HepG2 (cell line): ENCODE results near the gene TMEM269.

Source experiments
- ASH2L ChIP-seq: fragments of 300-600, 200-600 bp; sonication (generic); IDR thresholded peaks from 2 replicates; pipeline ENCODE4 v1.7.0; 2017; ENCODE audit warnings: low read depth, mild to moderate bottlenecking, moderate library complexity, mixed read lengths, low read length; ENCODE audit not compliant: insufficient read length
- EZH2 ChIP-seq: conservative IDR thresholded peaks from 2 replicates; pipeline ENCODE4 v1.6.1; 2012; ENCODE audit warnings: mild to moderate bottlenecking, low read depth, low read length, moderate library complexity
- HNF4G ChIP-seq, 2 experiments: sonication (generic) in 1 of 2; formaldehyde crosslinking in 1 of 2; IDR thresholded peaks; 2 replicates each; pipeline versions ENCODE4 v1.4.0 to v1.6.1; 2011 to 2020; ENCODE audit warnings: borderline replicate concordance in 2 of 2, low read depth in 2 of 2, mild to moderate bottlenecking in 2 of 2, low read length in 1 of 2, missing genetic modification reagents in 1 of 2, moderate library complexity in 1 of 2
- SALL2 ChIP-seq: sonication (generic); formaldehyde crosslinking; IDR thresholded peaks from 2 replicates; pipeline ENCODE4 v1.8.1; 2023; ENCODE audit warnings: mild to moderate bottlenecking, missing genetic modification reagents, inconsistent platforms
- SP1 ChIP-seq, 2 experiments: fragments of 450-650 bp in 1 of 2; sonication (generic) in 1 of 2; formaldehyde crosslinking in 1 of 2; IDR thresholded peaks; 2 replicates each; pipeline versions ENCODE4 v1.4.0 to v1.6.1; 2016 to 2020; ENCODE audit warnings: missing genetic modification reagents in 1 of 2
- TBL1XR1 ChIP-seq: fragments of 150-350 bp; IDR thresholded peaks from 2 replicates; pipeline ENCODE4 v1.6.1; 2014; ENCODE audit warnings: borderline replicate concordance, low read length; ENCODE audit not compliant: partially characterized antibody
- ZNF510 ChIP-seq: sonication (generic); formaldehyde crosslinking; IDR thresholded peaks from 2 replicates; pipeline ENCODE4 v1.4.0; 2020; ENCODE audit warnings: low read depth, mild to moderate bottlenecking, missing genetic modification reagents
- ZNF879 ChIP-seq: sonication (generic); formaldehyde crosslinking; IDR thresholded peaks from 2 replicates; pipeline ENCODE4 v1.8.1; 2023; ENCODE audit warnings: missing genetic modification reagents
- TF ChIP-seq, protein P1 (sequence below): IDR thresholded peaks from 2 replicates; pipeline ENCODE4 v1.6.1; 2012; ENCODE audit warnings: low read length, improper control_type of control experiment
- TF ChIP-seq, protein P2 (sequence below): sonication (generic); formaldehyde crosslinking; IDR thresholded peaks from 2 replicates; pipeline ENCODE4 v1.4.0; 2020; ENCODE audit warnings: missing genetic modification reagents, borderline replicate concordance

DNA sequence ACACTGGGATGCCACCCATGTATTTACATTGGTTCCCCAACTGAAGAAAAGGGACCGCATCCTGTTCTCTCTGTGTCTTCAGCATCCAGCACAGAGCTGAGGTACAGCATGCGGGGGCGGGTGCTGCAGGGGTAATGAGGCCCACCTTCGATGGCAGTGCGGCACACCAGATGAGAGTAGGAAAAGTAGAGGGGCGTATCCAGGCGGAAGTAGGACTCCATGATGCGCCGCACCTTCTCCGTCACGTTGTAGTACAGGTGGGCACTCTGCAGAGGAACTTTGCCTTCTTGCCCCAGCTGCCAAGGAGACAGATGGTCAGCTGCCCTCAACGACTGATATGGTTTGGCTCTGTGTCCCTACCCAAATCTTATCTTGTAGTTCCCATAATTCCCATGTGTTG lies 34.8 kb upstream of the TMEM269 start:
- TF ChIP-seq ZNF510 (CRISPR knock-in tag) = no peak
- TF ChIP-seq TBL1XR1 = no peak
- TF ChIP-seq EZH2 = no peak
- no peak for TF ChIP-seq HNF4G (IDR thresholded peaks at IDR 0.05; ENCODE audit: borderline replicate concordance, low read depth, low read length)
- no peak for TF ChIP-seq HNF4G (CRISPR knock-in tag; IDR thresholded peaks at IDR 0.05; ENCODE audit: borderline replicate concordance, low read depth)
- TF ChIP-seq, protein P1, sequence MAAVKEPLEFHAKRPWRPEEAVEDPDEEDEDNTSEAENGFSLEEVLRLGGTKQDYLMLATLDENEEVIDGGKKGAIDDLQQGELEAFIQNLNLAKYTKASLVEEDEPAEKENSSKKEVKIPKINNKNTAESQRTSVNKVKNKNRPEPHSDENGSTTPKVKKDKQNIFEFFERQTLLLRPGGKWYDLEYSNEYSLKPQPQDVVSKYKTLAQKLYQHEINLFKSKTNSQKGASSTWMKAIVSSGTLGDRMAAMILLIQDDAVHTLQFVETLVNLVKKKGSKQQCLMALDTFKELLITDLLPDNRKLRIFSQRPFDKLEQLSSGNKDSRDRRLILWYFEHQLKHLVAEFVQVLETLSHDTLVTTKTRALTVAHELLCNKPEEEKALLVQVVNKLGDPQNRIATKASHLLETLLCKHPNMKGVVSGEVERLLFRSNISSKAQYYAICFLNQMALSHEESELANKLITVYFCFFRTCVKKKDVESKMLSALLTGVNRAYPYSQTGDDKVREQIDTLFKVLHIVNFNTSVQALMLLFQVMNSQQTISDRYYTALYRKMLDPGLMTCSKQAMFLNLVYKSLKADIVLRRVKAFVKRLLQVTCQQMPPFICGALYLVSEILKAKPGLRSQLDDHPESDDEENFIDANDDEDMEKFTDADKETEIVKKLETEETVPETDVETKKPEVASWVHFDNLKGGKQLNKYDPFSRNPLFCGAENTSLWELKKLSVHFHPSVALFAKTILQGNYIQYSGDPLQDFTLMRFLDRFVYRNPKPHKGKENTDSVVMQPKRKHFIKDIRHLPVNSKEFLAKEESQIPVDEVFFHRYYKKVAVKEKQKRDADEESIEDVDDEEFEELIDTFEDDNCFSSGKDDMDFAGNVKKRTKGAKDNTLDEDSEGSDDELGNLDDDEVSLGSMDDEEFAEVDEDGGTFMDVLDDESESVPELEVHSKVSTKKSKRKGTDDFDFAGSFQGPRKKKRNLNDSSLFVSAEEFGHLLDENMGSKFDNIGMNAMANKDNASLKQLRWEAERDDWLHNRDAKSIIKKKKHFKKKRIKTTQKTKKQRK = no peak
- no peak for TF ChIP-seq SALL2 (CRISPR knock-in tag)
- TF ChIP-seq SP1 (IDR thresholded peaks at IDR 0.05) = no peak
- TF ChIP-seq SP1 (CRISPR knock-in tag; IDR thresholded peaks at IDR 0.05) = no peak
- TF ChIP-seq ASH2L = no peak
- no peak for TF ChIP-seq ZNF879 (CRISPR knock-in tag)
- TF ChIP-seq, protein P2, sequence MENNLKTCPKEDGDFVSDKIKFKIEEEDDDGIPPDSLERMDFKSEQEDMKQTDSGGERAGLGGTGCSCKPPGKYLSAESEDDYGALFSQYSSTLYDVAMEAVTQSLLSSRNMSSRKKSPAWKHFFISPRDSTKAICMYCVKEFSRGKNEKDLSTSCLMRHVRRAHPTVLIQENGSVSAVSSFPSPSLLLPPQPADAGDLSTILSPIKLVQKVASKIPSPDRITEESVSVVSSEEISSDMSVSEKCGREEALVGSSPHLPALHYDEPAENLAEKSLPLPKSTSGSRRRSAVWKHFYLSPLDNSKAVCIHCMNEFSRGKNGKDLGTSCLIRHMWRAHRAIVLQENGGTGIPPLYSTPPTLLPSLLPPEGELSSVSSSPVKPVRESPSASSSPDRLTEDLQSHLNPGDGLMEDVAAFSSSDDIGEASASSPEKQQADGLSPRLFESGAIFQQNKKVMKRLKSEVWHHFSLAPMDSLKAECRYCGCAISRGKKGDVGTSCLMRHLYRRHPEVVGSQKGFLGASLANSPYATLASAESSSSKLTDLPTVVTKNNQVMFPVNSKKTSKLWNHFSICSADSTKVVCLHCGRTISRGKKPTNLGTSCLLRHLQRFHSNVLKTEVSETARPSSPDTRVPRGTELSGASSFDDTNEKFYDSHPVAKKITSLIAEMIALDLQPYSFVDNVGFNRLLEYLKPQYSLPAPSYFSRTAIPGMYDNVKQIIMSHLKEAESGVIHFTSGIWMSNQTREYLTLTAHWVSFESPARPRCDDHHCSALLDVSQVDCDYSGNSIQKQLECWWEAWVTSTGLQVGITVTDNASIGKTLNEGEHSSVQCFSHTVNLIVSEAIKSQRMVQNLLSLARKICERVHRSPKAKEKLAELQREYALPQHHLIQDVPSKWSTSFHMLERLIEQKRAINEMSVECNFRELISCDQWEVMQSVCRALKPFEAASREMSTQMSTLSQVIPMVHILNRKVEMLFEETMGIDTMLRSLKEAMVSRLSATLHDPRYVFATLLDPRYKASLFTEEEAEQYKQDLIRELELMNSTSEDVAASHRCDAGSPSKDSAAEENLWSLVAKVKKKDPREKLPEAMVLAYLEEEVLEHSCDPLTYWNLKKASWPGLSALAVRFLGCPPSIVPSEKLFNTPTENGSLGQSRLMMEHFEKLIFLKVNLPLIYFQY (CRISPR knock-in tag) = no peak
